Erythroblast (primary cell): ENCODE data around the gene PRPF4.
"Not testable (repeated sequence)": the region's sequence is repeated elsewhere in the genome, so short reads cannot be mapped to it uniquely, and the experiment has no call there.

Experiments used
- GATA1 ChIP-seq: IDR thresholded peaks from 2 replicates; pipeline ENCODE4 v1.6.1; 2011; ENCODE audit warnings: low read depth, mild to moderate bottlenecking, control low read depth, low read length, moderate library complexity
- POLR2A ChIP-seq: IDR thresholded peaks from 2 replicates; pipeline ENCODE4 v1.6.1; 2011; ENCODE audit warnings: mild to moderate bottlenecking, low read length

- TF ChIP-seq POLR2A, GATA1: not testable (repeated sequence)
Measured at GRCh38 chr9:113296247-113296646, 20.8 kb downstream of the PRPF4 start.
